Left ventricle myocardium inferior (tissue), 1 donor: ENCODE measurements around the gene HERC2. TPM values are rescaled to one million over a fixed set of nuclear protein-coding genes. Genes with fewer than 3 reads are reported as not detected.
"Not testable (repeated sequence)": the region's sequence is repeated elsewhere in the genome, so short reads cannot be mapped to it uniquely, and the experiment has no call there.

ENCODE experiments used
- DNase-seq: peaks from one replicate; pipeline ENCODE4 v3.0.0-alpha.2; 2020
- H3K27ac ChIP-seq: fragments of 200-600 bp; replicated peaks from 2 replicates; pipeline ENCODE4 v1.8.0; 2021
- H3K27me3 ChIP-seq: fragments of 200-600 bp; 2 replicates; pipeline ENCODE4 v1.8.0; 2021; ENCODE audit warnings: low read depth
- H3K36me3 ChIP-seq: fragments of 200-600 bp; 2 replicates; pipeline ENCODE4 v1.8.0; 2021
- H3K4me1 ChIP-seq: fragments of 200-600 bp; 2 replicates; pipeline ENCODE4 v1.8.0; 2021
- H3K4me3 ChIP-seq: fragments of 200-600 bp; 2 replicates; pipeline ENCODE4 v1.8.0; 2021; ENCODE audit warnings: mild to moderate bottlenecking, moderate library complexity
- H3K9me3 ChIP-seq: fragments of 200-600 bp; replicated peaks from 2 replicates; pipeline ENCODE4 v1.8.0; 2021
- CTCF ChIP-seq: fragments of 200-600 bp; IDR thresholded peaks from 2 replicates; pipeline ENCODE4 v1.8.0; 2021; ENCODE audit warnings: antibody characterized with exemption, mild to moderate bottlenecking, borderline replicate concordance
- intact Hi-C: fragments of 100-400 bp; cut with micrococcal nuclease; formaldehyde crosslinking; loops from one replicate; pipeline ENCODE4 v1.11.0; 2022
- total RNA-seq: library from RNA; stranded (reverse); fragmentation: NEBNext Ultra II Directional; extraction: Animal tissue kit (Norgen Biotek cat#: 25700); gene quantifications from one replicate; pipeline ENCODE4 v1.2.1, GENCODE V29; 2021
- donor health status: DM: no; HTN: yes; CAD: no; lungs with severe emphysema.

Gene HERC2
- total RNA-seq, 1 donor from 2014 or later = 45.8 TPM

GRCh38 chr15:28197694-28198093, 124.3 kb downstream of the HERC2 start:
- H3K4me1 ChIP-seq, H3K27me3 ChIP-seq, H3K4me3 ChIP-seq, DNase-seq, H3K27ac ChIP-seq, H3K9me3 ChIP-seq, intact Hi-C loops: not testable (repeated sequence)
- peaks cover 70% of the 10 kb centered on the region for H3K36me3 ChIP-seq

GRCh38 chr15:28196581-28196980, 125.4 kb downstream of the HERC2 start:
- not testable (repeated sequence) for H3K9me3 ChIP-seq, H3K27ac ChIP-seq

GRCh38 chr15:28192772-28193171, 129.2 kb downstream of the HERC2 start:
- no peak for TF ChIP-seq CTCF
- intact Hi-C loops = no loop called here
- Histone ChIP-seq H3K4me1 (peaks cover 4% of the 10 kb centered on the region), H3K27me3 (no peaks in the 10 kb centered on the region), H3K36me3 (peaks cover 67% of the 10 kb centered on the region), H3K9me3 (no peaks in the 10 kb centered on the region), H3K4me3 (no peak overlapping the region), H3K27ac (no peak overlapping the region)
- no peak for DNase-seq

More at GRCh38 chr15:28196581-28196980, 125.4 kb downstream of the HERC2 start:
- H3K4me1 ChIP-seq, H3K4me3 ChIP-seq, intact Hi-C loops, H3K27me3 ChIP-seq, DNase-seq: not testable (repeated sequence)
- peaks cover 72% of the 10 kb centered on the region for H3K36me3 ChIP-seq

GRCh38 chr15:28191832-28192231, 130.1 kb downstream of the HERC2 start:
- Histone ChIP-seq H3K4me1 (peaks cover 4% of the 10 kb centered on the region), H3K36me3 (peaks cover 67% of the 10 kb centered on the region), H3K4me3 (no peak overlapping the region), H3K27me3 (no peaks in the 10 kb centered on the region), H3K9me3 (no peaks in the 10 kb centered on the region), H3K27ac (no peak overlapping the region)
- peak; percentile 58 for DNase-seq
- intact Hi-C loops = no loop called here
- TF ChIP-seq CTCF = peak; percentile 60

- no peak for TF ChIP-seq CTCF
- peaks cover 67% of the 10 kb centered on the region for H3K36me3 ChIP-seq
These were observed 131.4 kb downstream of the HERC2 start for GRCh38 chr15:28190391-28191174.

GRCh38 chr15:28185148-28185895, 136.7 kb downstream of the HERC2 start:
- DNase-seq = peak; percentile 67
- peaks cover 74% of the 10 kb centered on the region for H3K36me3 ChIP-seq
- H3K9me3 ChIP-seq = no peaks in the 10 kb centered on the region
- H3K27me3 ChIP-seq = no peaks in the 10 kb centered on the region
- intact Hi-C loops = no loop called here
- peaks cover 19% of the 10 kb centered on the region for H3K4me1 ChIP-seq
- H3K27ac ChIP-seq = peak overlapping the region; percentile 70
- H3K4me3 ChIP-seq = no peak overlapping the region
- TF ChIP-seq CTCF = no peak

More at GRCh38 chr15:28190391-28191174, 131.4 kb downstream of the HERC2 start:
- H3K9me3 ChIP-seq = no peaks in the 10 kb centered on the region
- no peak for DNase-seq
- H3K27ac ChIP-seq = no peak overlapping the region
- intact Hi-C loops = no loop called here
- no peak overlapping the region for H3K4me3 ChIP-seq
- H3K27me3 ChIP-seq = no peaks in the 10 kb centered on the region
- peaks cover 12% of the 10 kb centered on the region for H3K4me1 ChIP-seq
